Vagina (tissue), 2 donors: ENCODE data around the gene HMGA1. TPM values are rescaled to one million over a fixed set of nuclear protein-coding genes. Genes with fewer than 3 reads are reported as not detected.
"Not testable (repeated sequence)": the region's sequence is repeated elsewhere in the genome, so short reads cannot be mapped to it uniquely, and the experiment has no call there.

Source experiments
- DNase-seq, 2 donors: peaks; one replicate each; pipeline ENCODE4 v3.0.0-alpha.2; 2017; ENCODE audit errors: extremely low spot score in 2 of 2
- H3K27ac ChIP-seq: fragments of 200-600 bp; sonication (generic); one replicate; pipeline ENCODE4 v1.5.1; 2019
- H3K27me3 ChIP-seq: fragments of 200-600 bp; sonication (generic); one replicate; pipeline ENCODE4 v1.5.1; 2019
- H3K36me3 ChIP-seq, 2 donors: fragments of 200-600 bp; sonication (generic); one replicate each; pipeline ENCODE4 v1.5.1; 2017 to 2019
- H3K4me1 ChIP-seq: fragments of 200-600 bp; sonication (generic); one replicate; pipeline ENCODE4 v1.5.1; 2019
- H3K4me3 ChIP-seq, 2 donors: fragments of 200-600 bp; sonication (generic); 1 replicate in 1 of 2; 2 replicates in 1 of 2; pipeline ENCODE4 v1.5.1; 2016 to 2019
- H3K9me3 ChIP-seq: fragments of 200-600 bp; sonication (generic); one replicate; pipeline ENCODE4 v1.5.1; 2019
- CTCF ChIP-seq, 3 experiments: fragments of 450-650 bp in 2 of 3; fragments of 200-600 bp in 1 of 3; sonication (generic) in 1 of 3; IDR thresholded peaks; one replicate each; pipeline ENCODE4 v1.5.1; 2017 to 2019; ENCODE audit warnings: antibody characterized with exemption in 3 of 3, mild to moderate bottlenecking in 2 of 3, moderate library complexity in 2 of 3
- POLR2A ChIP-seq, 2 donors: fragments of 450-650 bp; IDR thresholded peaks; one replicate each; pipeline ENCODE4 v1.6.1; 2017; ENCODE audit warnings: antibody characterized with exemption in 2 of 2, mild to moderate bottlenecking in 2 of 2, moderate library complexity in 2 of 2
- POLR2AphosphoS5 ChIP-seq, 2 donors: sonication (generic); formaldehyde crosslinking; IDR thresholded peaks; one replicate each; pipeline ENCODE4 v1.9.0; 2017; ENCODE audit warnings: antibody characterized with exemption in 2 of 2, mild to moderate bottlenecking in 2 of 2, low read depth in 1 of 2; ENCODE audit not compliant: insufficient read depth in 1 of 2
- intact Hi-C: fragments of 100-400 bp; cut with DNase I; formaldehyde crosslinking; loops from one replicate; pipeline ENCODE4 v1.15.1; 2023
- total RNA-seq: library from RNA; depleted of rRNA; stranded (reverse); fragments of >200 nt; gene quantifications from one replicate; pipeline ENCODE4 v1.2.3, GENCODE V29; 2016

Gene HMGA1
- total RNA-seq, 1 donor from 2014 or later, result 65.6 TPM

GRCh38 chr6:34259529-34260069, 22.9 kb downstream of the HMGA1 start:
- TF ChIP-seq CTCF (IDR thresholded peaks at IDR 0.05) (no peak), POLR2A (IDR thresholded peaks at IDR 0.05) (no peak), POLR2AphosphoS5 (IDR thresholded peaks at IDR 0.05; ENCODE audit: insufficient read depth in 1 of 2, low read depth in 1 of 2) (no peak)
- no peak overlapping the region for H3K27ac ChIP-seq

GRCh38 chr6:34260576-34261267, 24.0 kb downstream of the HMGA1 start:
- no peak for DNase-seq
- H3K27ac ChIP-seq, result no peak overlapping the region
- TF ChIP-seq POLR2AphosphoS5 (IDR thresholded peaks at IDR 0.05; ENCODE audit: insufficient read depth in 1 of 2, low read depth in 1 of 2) (no peak), CTCF (IDR thresholded peaks at IDR 0.05) (no peak), POLR2A (IDR thresholded peaks at IDR 0.05) (no peak)
- no peaks in the 10 kb centered on the region for H3K4me1 ChIP-seq
- no peaks in the 10 kb centered on the region for H3K36me3 ChIP-seq
- H3K27me3 ChIP-seq, result no peaks in the 10 kb centered on the region
- intact Hi-C loops, result no loop called here
- H3K4me3 ChIP-seq, result no peak overlapping the region
- no peaks in the 10 kb centered on the region for H3K9me3 ChIP-seq

More at GRCh38 chr6:34259529-34260069, 22.9 kb downstream of the HMGA1 start:
- Histone ChIP-seq H3K9me3 (no peaks in the 10 kb centered on the region), H3K27me3 (no peaks in the 10 kb centered on the region), H3K4me1 (no peaks in the 10 kb centered on the region), H3K36me3 (no peaks in the 10 kb centered on the region), H3K4me3 (no peak overlapping the region)
- intact Hi-C loops, result no loop called here
- no peak for DNase-seq

- intact Hi-C loops, result not testable (repeated sequence)
These were observed 26.8 kb downstream of the HMGA1 start for GRCh38 chr6:34263484-34263883.

GRCh38 chr6:34267746-34268145, 31.1 kb downstream of the HMGA1 start:
- Histone ChIP-seq H3K27ac (no peak overlapping the region), H3K27me3 (no peaks in the 10 kb centered on the region), H3K4me1 (no peaks in the 10 kb centered on the region), H3K36me3 (no peaks in the 10 kb centered on the region), H3K9me3 (no peaks in the 10 kb centered on the region), H3K4me3 (no peak overlapping the region)
- TF ChIP-seq CTCF (IDR thresholded peaks at IDR 0.05), result no peak
- no peak for TF ChIP-seq POLR2AphosphoS5 (IDR thresholded peaks at IDR 0.05; ENCODE audit: insufficient read depth in 1 of 2, low read depth in 1 of 2)
- TF ChIP-seq POLR2A (IDR thresholded peaks at IDR 0.05), result no peak
- DNase-seq, result no peak
- intact Hi-C loops, result no loop called here

More at GRCh38 chr6:34263484-34263883, 26.8 kb downstream of the HMGA1 start:
- not testable (repeated sequence) for H3K9me3 ChIP-seq, H3K4me1 ChIP-seq, H3K36me3 ChIP-seq, H3K27me3 ChIP-seq, H3K4me3 ChIP-seq, DNase-seq, H3K27ac ChIP-seq

GRCh38 chr6:34269132-34269531, 32.5 kb downstream of the HMGA1 start:
- H3K9me3 ChIP-seq, H3K27me3 ChIP-seq, H3K4me1 ChIP-seq, H3K4me3 ChIP-seq, H3K36me3 ChIP-seq, DNase-seq, intact Hi-C loops, H3K27ac ChIP-seq: not testable (repeated sequence)

GRCh38 chr6:34269658-34270341, 33.1 kb downstream of the HMGA1 start:
- H3K9me3 ChIP-seq, H3K4me1 ChIP-seq, intact Hi-C loops, DNase-seq, H3K27ac ChIP-seq, H3K27me3 ChIP-seq, H3K4me3 ChIP-seq, H3K36me3 ChIP-seq: not testable (repeated sequence)
